HEK293 (cell line): ENCODE data around the gene ALOXE3.

Experiments used
- CTCF ChIP-seq: fragments of 450-650 bp; formaldehyde crosslinking; IDR thresholded peaks from 2 replicates; pipeline ENCODE4 v1.5.1; 2016; ENCODE audit warnings: missing biosample characterization, missing genetic modification characterization
- GLIS1 ChIP-seq: fragments of 450-650 bp; formaldehyde crosslinking; IDR thresholded peaks from 2 replicates; pipeline ENCODE4 v1.5.1; 2016; ENCODE audit warnings: missing biosample characterization, missing genetic modification characterization
- GLIS2 ChIP-seq: fragments of 450-650 bp; formaldehyde crosslinking; IDR thresholded peaks from 2 replicates; pipeline ENCODE4 v1.5.1; 2016; ENCODE audit warnings: missing biosample characterization, missing genetic modification characterization
- HOXD13 ChIP-seq: sonication (generic); formaldehyde crosslinking; IDR thresholded peaks from 2 replicates; pipeline ENCODE4 v1.8.0; 2022; ENCODE audit warnings: missing genetic modification reagents, borderline replicate concordance
- IKZF3 ChIP-seq: fragments of 450-650 bp; IDR thresholded peaks from 2 replicates; pipeline ENCODE4 v1.5.0; 2018; ENCODE audit warnings: missing biosample characterization, mild to moderate bottlenecking, missing genetic modification characterization, moderate library complexity
- KLF1 ChIP-seq: fragments of 450-650 bp; formaldehyde crosslinking; IDR thresholded peaks from 2 replicates; pipeline ENCODE4 v1.5.1; 2016; ENCODE audit warnings: missing biosample characterization, missing genetic modification characterization
- OSR2 ChIP-seq: fragments of 450-650 bp; formaldehyde crosslinking; IDR thresholded peaks from 2 replicates; pipeline ENCODE4 v1.5.1; 2016; ENCODE audit warnings: missing biosample characterization, missing genetic modification characterization
- PRDM4 ChIP-seq: fragments of 450-650 bp; formaldehyde crosslinking; IDR thresholded peaks from 2 replicates; pipeline ENCODE4 v1.5.1; 2017; ENCODE audit warnings: missing biosample characterization, missing genetic modification characterization
- RBAK ChIP-seq: fragments of 450-650 bp; formaldehyde crosslinking; IDR thresholded peaks from 2 replicates; pipeline ENCODE4 v1.5.1; 2016; ENCODE audit warnings: missing biosample characterization, missing genetic modification characterization
- SCRT2 ChIP-seq: fragments of 450-650 bp; formaldehyde crosslinking; IDR thresholded peaks from 2 replicates; pipeline ENCODE4 v1.5.1; 2016; ENCODE audit warnings: missing biosample characterization, missing genetic modification characterization
- ZBTB17 ChIP-seq: fragments of 450-650 bp; formaldehyde crosslinking; IDR thresholded peaks from 2 replicates; pipeline ENCODE4 v1.5.1; 2016; ENCODE audit warnings: missing biosample characterization, missing genetic modification characterization
- ZBTB20 ChIP-seq: fragments of 450-650 bp; formaldehyde crosslinking; IDR thresholded peaks from 2 replicates; pipeline ENCODE4 v1.5.1; 2016; ENCODE audit warnings: missing biosample characterization, missing genetic modification characterization
- ZBTB21 ChIP-seq: fragments of 450-650 bp; formaldehyde crosslinking; IDR thresholded peaks from 2 replicates; pipeline ENCODE4 v1.5.1; 2017; ENCODE audit warnings: missing biosample characterization, missing genetic modification characterization
- ZBTB44 ChIP-seq: fragments of 450-650 bp; IDR thresholded peaks from 2 replicates; pipeline ENCODE4 v1.5.1; 2018; ENCODE audit warnings: missing biosample characterization, mild to moderate bottlenecking, missing genetic modification characterization
- ZFHX2 ChIP-seq: fragments of 450-650 bp; formaldehyde crosslinking; conservative IDR thresholded peaks from 2 replicates; pipeline ENCODE4 v1.5.1; 2016; ENCODE audit warnings: missing biosample characterization, missing genetic modification characterization
- ZFP69B ChIP-seq: fragments of 450-650 bp; formaldehyde crosslinking; IDR thresholded peaks from 2 replicates; pipeline ENCODE4 v1.5.1; 2016; ENCODE audit warnings: missing biosample characterization, missing genetic modification characterization
- ZNF132 ChIP-seq: fragments of 450-650 bp; formaldehyde crosslinking; IDR thresholded peaks from 2 replicates; pipeline ENCODE4 v1.5.1; 2017; ENCODE audit warnings: missing biosample characterization, missing genetic modification characterization, borderline replicate concordance
- ZNF146 ChIP-seq: fragments of 450-650 bp; formaldehyde crosslinking; IDR thresholded peaks from 2 replicates; pipeline ENCODE4 v1.5.1; 2016; ENCODE audit warnings: missing biosample characterization, missing genetic modification characterization
- ZNF175 ChIP-seq: fragments of 450-650 bp; formaldehyde crosslinking; IDR thresholded peaks from 2 replicates; pipeline ENCODE4 v1.5.1; 2016; ENCODE audit warnings: missing biosample characterization, missing genetic modification characterization
- ZNF18 ChIP-seq: fragments of 450-650 bp; formaldehyde crosslinking; IDR thresholded peaks from 2 replicates; pipeline ENCODE4 v1.5.1; 2016; ENCODE audit warnings: missing biosample characterization, missing genetic modification characterization
- ZNF19 ChIP-seq: fragments of 450-650 bp; formaldehyde crosslinking; IDR thresholded peaks from 2 replicates; pipeline ENCODE4; 2016; ENCODE audit warnings: missing biosample characterization, missing genetic modification characterization, low read depth
- ZNF223 ChIP-seq: fragments of 450-650 bp; formaldehyde crosslinking; IDR thresholded peaks from 2 replicates; pipeline ENCODE4 v1.5.1; 2016; ENCODE audit warnings: missing biosample characterization, missing genetic modification characterization
- ZNF341 ChIP-seq: fragments of 450-650 bp; formaldehyde crosslinking; IDR thresholded peaks from 2 replicates; pipeline ENCODE4; 2016; ENCODE audit warnings: low read depth, missing biosample characterization, missing genetic modification characterization
- ZNF354C ChIP-seq: fragments of 450-650 bp; formaldehyde crosslinking; IDR thresholded peaks from 2 replicates; pipeline ENCODE4 v1.5.1; 2016; ENCODE audit warnings: missing biosample characterization, missing genetic modification characterization, low read depth, borderline replicate concordance
- ZNF501 ChIP-seq: fragments of 450-650 bp; formaldehyde crosslinking; IDR thresholded peaks from 2 replicates; pipeline ENCODE4 v1.5.1; 2016; ENCODE audit warnings: missing biosample characterization, missing genetic modification characterization
- ZNF549 ChIP-seq: fragments of 450-650 bp; IDR thresholded peaks from 2 replicates; pipeline ENCODE4 v1.5.1; 2018; ENCODE audit warnings: missing biosample characterization, missing genetic modification characterization, mild to moderate bottlenecking, inconsistent platforms, moderate library complexity
- ZNF558 ChIP-seq: fragments of 450-650 bp; formaldehyde crosslinking; IDR thresholded peaks from 2 replicates; pipeline ENCODE4 v1.5.1; 2016; ENCODE audit warnings: missing biosample characterization, missing genetic modification characterization
- ZNF610 ChIP-seq: fragments of 450-650 bp; formaldehyde crosslinking; IDR thresholded peaks from 2 replicates; pipeline ENCODE4 v1.5.1; 2016; ENCODE audit warnings: missing biosample characterization, missing genetic modification characterization, borderline replicate concordance
- ZNF660 ChIP-seq: fragments of 450-650 bp; IDR thresholded peaks from 2 replicates; pipeline ENCODE4 v1.5.1; 2018; ENCODE audit warnings: missing biosample characterization, mild to moderate bottlenecking, missing genetic modification characterization
- ZNF704 ChIP-seq: fragments of 450-650 bp; formaldehyde crosslinking; IDR thresholded peaks from 2 replicates; pipeline ENCODE4 v1.5.1; 2016; ENCODE audit warnings: missing biosample characterization, missing genetic modification characterization
- ZNF776 ChIP-seq: fragments of 450-650 bp; formaldehyde crosslinking; IDR thresholded peaks from 2 replicates; pipeline ENCODE4 v1.5.0; 2017; ENCODE audit warnings: missing biosample characterization, missing genetic modification characterization, borderline replicate concordance
- ZNF843 ChIP-seq: fragments of 450-650 bp; formaldehyde crosslinking; IDR thresholded peaks from 2 replicates; pipeline ENCODE4 v1.5.1; 2016; ENCODE audit warnings: missing biosample characterization, missing genetic modification characterization
- ZSCAN23 ChIP-seq: fragments of 450-650 bp; formaldehyde crosslinking; IDR thresholded peaks from 2 replicates; pipeline ENCODE4 v1.5.1; 2016; ENCODE audit warnings: missing biosample characterization, missing genetic modification characterization
- ZSCAN30 ChIP-seq: fragments of 450-650 bp; IDR thresholded peaks from 2 replicates; pipeline ENCODE4 v1.5.1; 2018; ENCODE audit warnings: missing biosample characterization, mild to moderate bottlenecking, missing genetic modification characterization, moderate library complexity

Gene ALOXE3

GRCh38 chr17:8153957-8154607 is 35.8 kb upstream of the ALOXE3 start (continued):
- TF ChIP-seq ZNF704 (tag by site-specific recombination), result no peak
- peak; percentile 97 for TF ChIP-seq KLF1 (tag by site-specific recombination)
- TF ChIP-seq ZNF132, result no peak
- TF ChIP-seq OSR2 (tag by site-specific recombination), result peak; percentile 45
- TF ChIP-seq ZFHX2, result peak; percentile 92
- no peak for TF ChIP-seq ZNF549
- no peak for TF ChIP-seq HOXD13
- no peak for TF ChIP-seq ZNF146
- TF ChIP-seq PRDM4 (tag by site-specific recombination), result no peak
- 0 out of 2 replicates have a peak, but pooled peaks have one; percentile 48 for TF ChIP-seq ZNF223
- no peak for TF ChIP-seq ZNF776 (tag by site-specific recombination)
- TF ChIP-seq ZNF341 (tag by site-specific recombination), result peak; percentile 94
- TF ChIP-seq ZNF660 (tag by site-specific recombination), result peak; percentile 62; the same call in 1 of the 2 replicates
- peak; percentile 78 for TF ChIP-seq ZNF843
- no peak for TF ChIP-seq ZNF19
- TF ChIP-seq ZNF354C, result no peak
- TF ChIP-seq ZNF558 (tag by site-specific recombination), result 0 out of 2 replicates have a peak, but pooled peaks have one; percentile 5
- TF ChIP-seq ZNF501 (tag by site-specific recombination), result peak; percentile 45; the same call in 1 of the 2 replicates
- no peak for TF ChIP-seq ZNF175 (tag by site-specific recombination)
- 0 out of 2 replicates have a peak, but pooled peaks have one; percentile 49 for TF ChIP-seq ZFP69B (tag by site-specific recombination)
- peak; percentile 18; the same call in 1 of the 2 replicates for TF ChIP-seq ZBTB20 (tag by site-specific recombination)
- TF ChIP-seq IKZF3, result peak; percentile 99
- peak; percentile 71; the same call in 1 of the 2 replicates for TF ChIP-seq ZSCAN30 (tag by site-specific recombination)
- peak; percentile 32; the same call in 1 of the 2 replicates for TF ChIP-seq ZNF18 (tag by site-specific recombination)
- TF ChIP-seq CTCF (tag by site-specific recombination), result no peak
- TF ChIP-seq SCRT2, result no peak
- no peak for TF ChIP-seq RBAK (tag by site-specific recombination)
- peak; percentile 68 for TF ChIP-seq GLIS1 (tag by site-specific recombination)
- TF ChIP-seq ZNF610 (tag by site-specific recombination), result no peak
- TF ChIP-seq ZBTB17 (tag by site-specific recombination), result peak; percentile 72
- TF ChIP-seq GLIS2 (tag by site-specific recombination), result peak; percentile 96
- TF ChIP-seq ZSCAN23 (tag by site-specific recombination), result no peak
- TF ChIP-seq ZBTB21 (tag by site-specific recombination), result peak; percentile 97
- peak; percentile 66 for TF ChIP-seq ZBTB44 (tag by site-specific recombination)
